Measurements from ENCODE around the gene ITPR2.

DNA sequence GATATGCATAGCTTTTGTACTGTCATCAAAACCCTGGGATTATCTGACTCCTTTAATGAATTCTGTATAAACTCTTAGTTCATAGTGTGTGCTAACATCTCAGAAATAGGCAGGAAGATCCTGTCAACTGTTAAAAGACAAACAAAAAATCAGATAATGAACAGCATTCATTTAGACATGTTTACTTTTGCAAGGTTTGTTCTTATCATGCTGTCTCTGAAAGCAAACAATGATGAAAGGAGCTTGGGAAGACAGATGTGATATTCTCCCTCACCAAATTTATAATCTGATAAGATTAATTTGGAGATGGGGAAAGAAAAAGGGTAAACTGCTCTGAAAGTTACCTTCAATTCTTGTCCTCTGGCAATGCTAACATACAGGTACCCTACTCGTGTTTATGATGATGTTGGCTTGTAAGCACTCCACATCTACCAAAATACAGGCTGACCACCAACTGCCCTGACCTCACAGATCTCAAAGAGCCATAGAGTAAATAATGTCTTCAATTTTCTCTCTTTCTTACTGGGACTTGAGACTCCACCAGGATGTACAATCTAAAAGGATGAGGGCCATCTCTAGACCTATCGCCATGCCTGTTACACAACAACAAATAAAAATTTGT, 403.8 kb downstream of the ITPR2 start:
- TF ChIP-seq POLR2A (IDR thresholded peaks at IDR 0.05), result no peak
- TF ChIP-seq, protein P1, sequence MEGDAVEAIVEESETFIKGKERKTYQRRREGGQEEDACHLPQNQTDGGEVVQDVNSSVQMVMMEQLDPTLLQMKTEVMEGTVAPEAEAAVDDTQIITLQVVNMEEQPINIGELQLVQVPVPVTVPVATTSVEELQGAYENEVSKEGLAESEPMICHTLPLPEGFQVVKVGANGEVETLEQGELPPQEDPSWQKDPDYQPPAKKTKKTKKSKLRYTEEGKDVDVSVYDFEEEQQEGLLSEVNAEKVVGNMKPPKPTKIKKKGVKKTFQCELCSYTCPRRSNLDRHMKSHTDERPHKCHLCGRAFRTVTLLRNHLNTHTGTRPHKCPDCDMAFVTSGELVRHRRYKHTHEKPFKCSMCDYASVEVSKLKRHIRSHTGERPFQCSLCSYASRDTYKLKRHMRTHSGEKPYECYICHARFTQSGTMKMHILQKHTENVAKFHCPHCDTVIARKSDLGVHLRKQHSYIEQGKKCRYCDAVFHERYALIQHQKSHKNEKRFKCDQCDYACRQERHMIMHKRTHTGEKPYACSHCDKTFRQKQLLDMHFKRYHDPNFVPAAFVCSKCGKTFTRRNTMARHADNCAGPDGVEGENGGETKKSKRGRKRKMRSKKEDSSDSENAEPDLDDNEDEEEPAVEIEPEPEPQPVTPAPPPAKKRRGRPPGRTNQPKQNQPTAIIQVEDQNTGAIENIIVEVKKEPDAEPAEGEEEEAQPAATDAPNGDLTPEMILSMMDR (IDR thresholded peaks at IDR 0.05), result no peak

Measured in lower leg skin (tissue), 3 donors.